MM.1S (cell line): ENCODE measurements around the gene DDX27.

Source experiments
- DNase-seq: peaks from one replicate; pipeline ENCODE4 v3.0.0-alpha.2; 2015
- H2AFZ ChIP-seq: fragments of 300-600 bp; sonication (generic); 2 replicates; pipeline ENCODE4 v1.6.0; 2016; ENCODE audit warnings: antibody characterized with exemption, low read length
- H3F3A ChIP-seq: fragments of 300-600 bp; sonication (generic); 2 replicates; pipeline ENCODE4 v1.6.1; 2016; ENCODE audit warnings: mild to moderate bottlenecking, antibody characterized with exemption, low read length, moderate library complexity, mixed read lengths; ENCODE audit not compliant: insufficient read depth
- H3K27ac ChIP-seq: fragments of 300-600 bp; sonication (generic); 2 replicates; pipeline ENCODE4 v1.5.1; 2016; ENCODE audit warnings: mild to moderate bottlenecking, low read length
- H3K27me3 ChIP-seq: fragments of 300-600 bp; sonication (generic); replicated peaks from 2 replicates; pipeline ENCODE4 v1.6.0; 2016; ENCODE audit warnings: low read length; ENCODE audit not compliant: insufficient read depth
- H3K36me3 ChIP-seq: fragments of 300-600 bp; sonication (generic); replicated peaks from 2 replicates; pipeline ENCODE4 v1.6.1; 2016; ENCODE audit warnings: mild to moderate bottlenecking, low read length, mixed read lengths; ENCODE audit not compliant: insufficient read depth
- H3K4me1 ChIP-seq: fragments of 300-600 bp; sonication (generic); 2 replicates; pipeline ENCODE4 v1.6.1; 2016; ENCODE audit warnings: low read length, mixed read lengths
- H3K4me2 ChIP-seq: fragments of 300-600 bp; sonication (generic); 2 replicates; pipeline ENCODE4 v1.6.0; 2016; ENCODE audit warnings: low read depth, low read length
- H3K4me3 ChIP-seq: fragments of 300-600 bp; sonication (generic); 2 replicates; pipeline ENCODE4 v1.5.1; 2016; ENCODE audit warnings: low read length, mixed read lengths
- H3K79me2 ChIP-seq: fragments of 300-600 bp; sonication (generic); 2 replicates; pipeline ENCODE4 v1.6.1; 2016; ENCODE audit warnings: mixed run types, low read length, mixed read lengths
- H3K9ac ChIP-seq: fragments of 300-600 bp; sonication (generic); 2 replicates; pipeline ENCODE4 v1.6.1; 2016; ENCODE audit warnings: low read length, mixed read lengths
- H3K9me2 ChIP-seq: fragments of 300-600 bp; sonication (generic); replicated peaks from 2 replicates; pipeline ENCODE4 v1.6.1; 2016; ENCODE audit warnings: mild to moderate bottlenecking, low read length, mixed read lengths; ENCODE audit not compliant: insufficient read depth
- H3K9me3 ChIP-seq: fragments of 300-600 bp; sonication (generic); replicated peaks from 2 replicates; pipeline ENCODE4 v1.6.1; 2016; ENCODE audit warnings: mild to moderate bottlenecking, low read length, mixed read lengths; ENCODE audit not compliant: insufficient read depth
- H4K20me1 ChIP-seq: fragments of 300-600 bp; sonication (generic); 2 replicates; pipeline ENCODE4 v1.6.1; 2016; ENCODE audit warnings: mild to moderate bottlenecking, low read length, moderate library complexity, mixed read lengths; ENCODE audit not compliant: insufficient read depth
- EZH2 ChIP-seq: fragments of 300-600 bp; sonication (generic); optimal IDR thresholded peaks from 2 replicates; pipeline ENCODE3; 2017; ENCODE audit warnings: low read depth, mild to moderate bottlenecking, antibody characterized with exemption, low read length, mixed read lengths
- EZH2phosphoT487 ChIP-seq: fragments of 300-600 bp; sonication (generic); IDR thresholded peaks from 2 replicates; pipeline ENCODE4 v1.6.1; 2018; ENCODE audit warnings: antibody characterized with exemption, low read length
- TF ChIP-seq, protein P1 (sequence below): fragments of 300-600 bp; sonication (generic); IDR thresholded peaks from 2 replicates; pipeline ENCODE4 v1.5.1; 2016; ENCODE audit warnings: antibody characterized with exemption, low read length, mixed read lengths

Gene DDX27

DNA sequence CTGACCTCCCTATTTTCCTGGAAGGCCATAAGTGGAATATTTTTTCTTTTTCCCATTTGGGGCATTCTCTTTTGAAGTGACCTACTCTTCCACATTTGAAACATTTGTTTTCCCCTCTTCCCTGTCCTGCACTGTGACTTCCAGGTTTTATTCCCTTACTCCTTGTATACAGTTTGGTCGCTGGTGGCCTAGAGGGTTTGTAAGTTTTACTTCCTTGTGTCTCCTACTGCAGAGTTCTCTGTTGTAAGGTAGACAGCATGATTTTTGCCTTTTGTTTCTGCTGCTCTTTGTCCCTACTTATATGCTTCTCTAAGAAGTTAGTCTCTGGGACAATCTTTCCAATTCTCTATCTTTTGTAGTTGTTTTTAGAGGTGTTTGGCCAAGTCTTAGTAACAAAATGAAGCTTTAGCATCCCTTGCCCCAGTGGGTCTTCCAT is 66.0 kb downstream of the DDX27 start:
- H3K9me3 ChIP-seq = no peaks in the 10 kb centered on the region
- peaks cover 4% of the 10 kb centered on the region; the same call in 1 of the 2 replicates for H3K4me1 ChIP-seq
- no peak overlapping the region for H3K4me2 ChIP-seq
- H3K9ac ChIP-seq = no peak overlapping the region
- peaks cover 78% of the 10 kb centered on the region for H3K36me3 ChIP-seq
- H3K4me3 ChIP-seq = no peak overlapping the region
- no peak overlapping the region for H2AFZ ChIP-seq
- H3K27ac ChIP-seq = no peak overlapping the region
- H4K20me1 ChIP-seq = peaks cover 34% of the 10 kb centered on the region
- H3K79me2 ChIP-seq = peaks cover 83% of the 10 kb centered on the region
- no peaks in the 10 kb centered on the region for H3K9me2 ChIP-seq
- no peak for DNase-seq
- H3K27me3 ChIP-seq = no peaks in the 10 kb centered on the region
- no peak for TF ChIP-seq EZH2phosphoT487
- TF ChIP-seq EZH2 = no peak
- TF ChIP-seq, protein P1, sequence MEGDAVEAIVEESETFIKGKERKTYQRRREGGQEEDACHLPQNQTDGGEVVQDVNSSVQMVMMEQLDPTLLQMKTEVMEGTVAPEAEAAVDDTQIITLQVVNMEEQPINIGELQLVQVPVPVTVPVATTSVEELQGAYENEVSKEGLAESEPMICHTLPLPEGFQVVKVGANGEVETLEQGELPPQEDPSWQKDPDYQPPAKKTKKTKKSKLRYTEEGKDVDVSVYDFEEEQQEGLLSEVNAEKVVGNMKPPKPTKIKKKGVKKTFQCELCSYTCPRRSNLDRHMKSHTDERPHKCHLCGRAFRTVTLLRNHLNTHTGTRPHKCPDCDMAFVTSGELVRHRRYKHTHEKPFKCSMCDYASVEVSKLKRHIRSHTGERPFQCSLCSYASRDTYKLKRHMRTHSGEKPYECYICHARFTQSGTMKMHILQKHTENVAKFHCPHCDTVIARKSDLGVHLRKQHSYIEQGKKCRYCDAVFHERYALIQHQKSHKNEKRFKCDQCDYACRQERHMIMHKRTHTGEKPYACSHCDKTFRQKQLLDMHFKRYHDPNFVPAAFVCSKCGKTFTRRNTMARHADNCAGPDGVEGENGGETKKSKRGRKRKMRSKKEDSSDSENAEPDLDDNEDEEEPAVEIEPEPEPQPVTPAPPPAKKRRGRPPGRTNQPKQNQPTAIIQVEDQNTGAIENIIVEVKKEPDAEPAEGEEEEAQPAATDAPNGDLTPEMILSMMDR = no peak
- H3F3A ChIP-seq = peaks cover 23% of the 10 kb centered on the region

GRCh38 chr20:49285813-49286494 is 66.7 kb downstream of the DDX27 start:
- Histone ChIP-seq H3K27ac (no peak overlapping the region), H3K4me3 (no peak overlapping the region), H3K9me2 (no peaks in the 10 kb centered on the region), H3K9ac (no peak overlapping the region), H3K4me2 (no peak overlapping the region), H3K27me3 (no peaks in the 10 kb centered on the region), H3K9me3 (no peaks in the 10 kb centered on the region), H3K36me3 (peaks cover 71% of the 10 kb centered on the region), H3K79me2 (peaks cover 76% of the 10 kb centered on the region), H3F3A (peaks cover 25% of the 10 kb centered on the region), H4K20me1 (peaks cover 35% of the 10 kb centered on the region), H2AFZ (no peak overlapping the region), H3K4me1 (peaks cover 4% of the 10 kb centered on the region; the same call in 1 of the 2 replicates)
- no peak for DNase-seq
- TF ChIP-seq, protein P1 = no peak
- TF ChIP-seq EZH2phosphoT487 (no peak), EZH2 (no peak)

- no peaks in the 10 kb centered on the region for H3K9me2 ChIP-seq
- DNase-seq = no peak
- H3K9ac ChIP-seq = no peak overlapping the region
- H3K4me3 ChIP-seq = no peak overlapping the region
- H3F3A ChIP-seq = peaks cover 16% of the 10 kb centered on the region; the same call in 1 of the 2 replicates
- H3K27me3 ChIP-seq = no peaks in the 10 kb centered on the region
- no peak overlapping the region for H3K4me2 ChIP-seq
- TF ChIP-seq, protein P1 = no peak
- TF ChIP-seq EZH2 (no peak), EZH2phosphoT487 (no peak)
- H3K9me3 ChIP-seq = no peaks in the 10 kb centered on the region
- peaks cover 61% of the 10 kb centered on the region for H3K36me3 ChIP-seq
- H3K27ac ChIP-seq = no peak overlapping the region
- no peak overlapping the region for H2AFZ ChIP-seq
- H4K20me1 ChIP-seq = peaks cover 35% of the 10 kb centered on the region
- H3K79me2 ChIP-seq = peaks cover 66% of the 10 kb centered on the region
- H3K4me1 ChIP-seq = no peaks in the 10 kb centered on the region; the same call in 1 of the 2 replicates
These were observed 67.7 kb downstream of the DDX27 start for GRCh38 chr20:49286689-49287551.
